B cell (primary cell): ENCODE results near the gene SMURF1. TPM values are rescaled to one million over a fixed set of nuclear protein-coding genes. Genes with fewer than 3 reads are reported as not detected.

Experiments
- ATAC-seq: fragments of 200-7000 bp; cut with Tn5 transposase; one replicate; pipeline ENCODE4 v1.10.0; 2021; ENCODE audit warnings: low read depth, mild to moderate bottlenecking, moderate number of reproducible peaks, moderate library complexity
- CTCF ChIA-PET: fragments of 350-600 bp; sonication (Branson Sonifier 250); formaldehyde crosslinking; loops from one replicate; lab custom pipeline; 2021; ENCODE audit warnings: antibody characterized with exemption, inconsistent platforms; lab: Charles Lee
- POLR2A ChIA-PET: fragments of 350-600 bp; sonication (Branson Sonifier 250); formaldehyde crosslinking; loops from one replicate; lab custom pipeline; 2021; ENCODE audit warnings: antibody characterized with exemption; lab: Charles Lee
- DNase-seq: peaks from one replicate; pipeline ENCODE4 v3.0.0; 2013
- H2AFZ ChIP-seq: 2 replicates; pipeline ENCODE4 v1.6.1; 2012; ENCODE audit warnings: mild to moderate bottlenecking, low read depth, low read length; ENCODE audit not compliant: insufficient read depth, poor library complexity, severe bottlenecking
- H3K27ac ChIP-seq, 2 donors: 1 replicate in 1 of 2; 2 replicates in 1 of 2; pipeline ENCODE4 v1.5.1; 2012 to 2013; ENCODE audit warnings: low read length in 2 of 2, mild to moderate bottlenecking in 2 of 2, moderate library complexity in 1 of 2
- H3K27me3 ChIP-seq, 4 experiments: fragments of 200-600 bp in 1 of 4; sonication (generic) in 1 of 4; replicated peaks in 1 of 4; 1 replicate in 2 of 4; 2 replicates in 2 of 4; pipeline versions ENCODE4 v1.6.1 to v1.7.0; 2013 to 2016; ENCODE audit warnings: low read length in 3 of 4, mild to moderate bottlenecking in 2 of 4, mixed read lengths in 1 of 4, moderate library complexity in 1 of 4; ENCODE audit not compliant: insufficient read depth in 4 of 4, control insufficient read depth in 3 of 4; ENCODE audit errors: control extremely low read depth in 1 of 4
- H3K36me3 ChIP-seq, 2 experiments: replicated peaks in 1 of 2; 1 replicate in 1 of 2; 2 replicates in 1 of 2; pipeline versions ENCODE4 v1.6.1 to v1.7.1; 2013; ENCODE audit warnings: low read length in 1 of 2; ENCODE audit not compliant: insufficient read depth in 2 of 2, control insufficient read depth in 1 of 2; ENCODE audit errors: control extremely low read depth in 1 of 2, extremely low read depth in 1 of 2
- H3K4me1 ChIP-seq, 2 donors: fragments of 200-600 bp in 1 of 2; sonication (generic) in 1 of 2; 1 replicate in 1 of 2; 2 replicates in 1 of 2; pipeline versions ENCODE4 v1.5.1 to v1.6.1; 2013 to 2017; ENCODE audit warnings: low read length in 2 of 2; ENCODE audit not compliant: control insufficient read depth in 2 of 2, insufficient read depth in 2 of 2
- H3K4me2 ChIP-seq: replicated peaks from 2 replicates; pipeline ENCODE3; 2012; ENCODE audit warnings: mild to moderate bottlenecking, low read depth, low read length; ENCODE audit not compliant: poor library complexity, severe bottlenecking
- H3K4me3 ChIP-seq, 5 experiments: fragments of 200-600 bp in 1 of 5; sonication (generic) in 1 of 5; 1 replicate in 3 of 5; 2 replicates in 2 of 5; pipeline versions ENCODE4 v1.5.1 to v1.7.0; 2011 to 2016; ENCODE audit warnings: low read length in 4 of 5, mild to moderate bottlenecking in 4 of 5, low read depth in 2 of 5, control low read depth in 1 of 5, moderate library complexity in 1 of 5; ENCODE audit not compliant: insufficient read depth in 1 of 5; ENCODE audit errors: control extremely low read depth in 1 of 5, extremely low read depth in 1 of 5
- H3K79me2 ChIP-seq: fragments of 200-600 bp; sonication (generic); one replicate; pipeline ENCODE4 v1.6.0; 2016; ENCODE audit warnings: low read length; ENCODE audit not compliant: control insufficient read depth, insufficient read depth
- H3K9ac ChIP-seq: fragments of 200-600 bp; sonication (generic); 2 replicates; pipeline ENCODE4 v1.6.1; 2017; ENCODE audit warnings: mild to moderate bottlenecking, low read length, moderate library complexity
- H3K9me3 ChIP-seq, 3 donors: one replicate each; pipeline versions ENCODE4 v1.6.1 to v1.7.1; 2013; ENCODE audit warnings: low read length in 2 of 3; ENCODE audit not compliant: control insufficient read depth in 2 of 3, insufficient read depth in 1 of 3; ENCODE audit errors: control extremely low read depth in 1 of 3
- H4K20me1 ChIP-seq: 2 replicates; pipeline ENCODE4 v1.6.0; 2012; ENCODE audit warnings: mild to moderate bottlenecking, low read length; ENCODE audit not compliant: insufficient read depth, control insufficient read depth, poor library complexity, severe bottlenecking
- H3K27ac Mint-ChIP-seq: one replicate; pipeline ENCODE4 v1.8.0; 2021; ENCODE audit warnings: mixed read lengths
- H3K27me3 Mint-ChIP-seq: one replicate; pipeline ENCODE4 v1.8.0; 2021; ENCODE audit warnings: mixed read lengths
- H3K4me1 Mint-ChIP-seq: one replicate; pipeline ENCODE4 v1.8.0; 2021; ENCODE audit warnings: mixed read lengths
- H3K4me3 Mint-ChIP-seq: one replicate; pipeline ENCODE4 v1.8.0; 2021; ENCODE audit warnings: mixed read lengths
- H3K9me3 Mint-ChIP-seq: one replicate; pipeline ENCODE4 v1.8.0; 2022; ENCODE audit warnings: mixed read lengths; ENCODE audit not compliant: insufficient read depth
- CTCF ChIP-seq: fragments of 200-600 bp; IDR thresholded peaks from one replicate; pipeline ENCODE4 v1.8.0; 2022; ENCODE audit warnings: antibody characterized with exemption, mild to moderate bottlenecking
- EZH2 ChIP-seq: IDR thresholded peaks from 2 replicates; pipeline ENCODE4 v1.6.1; 2012; ENCODE audit warnings: borderline replicate concordance, low read depth, mild to moderate bottlenecking, moderate library complexity, low read length; ENCODE audit not compliant: insufficient read depth, poor library complexity, severe bottlenecking
- WGBS: methylation state at CpG from one replicate; pipeline ENCODE4 v1.1.5; 2013; ENCODE audit warnings: missing lambda C conversion rate; ENCODE audit not compliant: insufficient coverage; 5-methylcytosine and 5-hydroxymethylcytosine counted together
- intact Hi-C: fragments of 100-400 bp; cut with micrococcal nuclease; formaldehyde crosslinking; loops from one replicate; pipeline ENCODE4 v1.10.0; 2022
- polyA plus RNA-seq: library from polyadenylated mRNA; depleted of rRNA; stranded (reverse); fragments of >200 nt; gene quantifications from 2 replicates; pipeline ENCODE4 v1.2.3, GENCODE V29; 2012
- total RNA-seq, 2 donors: library from RNA; stranded (reverse); fragments of 120-200 nt in 1 of 2; gene quantifications; 1 replicate in 1 of 2; 2 replicates in 1 of 2; pipeline versions ENCODE4 v1.2.3 to v1.2.4, GENCODE V29; 2013 to 2022

SMURF1 gene
- total and polyA plus RNA-seq, 2 donors (not counting 1 experiment from before 2014, with no cell fraction given): 7.5 to 28.6 TPM

GRCh38 chr7:99050971-99051370 lies 92.9 kb downstream of the SMURF1 start:
- Histone ChIP-seq H2AFZ (no peak overlapping the region), H3K4me2 (no peak overlapping the region), H3K9me3 (no peaks in the 10 kb centered on the region), H3K27me3 (no peaks in the 10 kb centered on the region), H3K27ac (no peak overlapping the region), H4K20me1 (no peaks in the 10 kb centered on the region), H3K79me2 (no peaks in the 10 kb centered on the region), H3K9ac (no peak overlapping the region), H3K4me3 (no peak overlapping the region), H3K4me1 (no peaks in the 10 kb centered on the region), H3K36me3 (peaks cover 7 to 68% of the 10 kb centered on the region in 2 experiments)
- no peaks in the 10 kb centered on the region for H3K4me1 Mint-ChIP-seq
- intact Hi-C loops: no loop called here
- no peak for DNase-seq
- ChIA-PET POLR2A (no interaction called here), CTCF (no interaction called here)
- H3K4me3 Mint-ChIP-seq: no peak overlapping the region
- H3K9me3 Mint-ChIP-seq: no peaks in the 10 kb centered on the region
- H3K27ac Mint-ChIP-seq: no peak overlapping the region
- 100% methylated on average over 1 of the region's 2 CpGs for WGBS
- H3K27me3 Mint-ChIP-seq: no peaks in the 10 kb centered on the region
- TF ChIP-seq EZH2 (no peak), CTCF (no peak)
- no peak for ATAC-seq

DNA sequence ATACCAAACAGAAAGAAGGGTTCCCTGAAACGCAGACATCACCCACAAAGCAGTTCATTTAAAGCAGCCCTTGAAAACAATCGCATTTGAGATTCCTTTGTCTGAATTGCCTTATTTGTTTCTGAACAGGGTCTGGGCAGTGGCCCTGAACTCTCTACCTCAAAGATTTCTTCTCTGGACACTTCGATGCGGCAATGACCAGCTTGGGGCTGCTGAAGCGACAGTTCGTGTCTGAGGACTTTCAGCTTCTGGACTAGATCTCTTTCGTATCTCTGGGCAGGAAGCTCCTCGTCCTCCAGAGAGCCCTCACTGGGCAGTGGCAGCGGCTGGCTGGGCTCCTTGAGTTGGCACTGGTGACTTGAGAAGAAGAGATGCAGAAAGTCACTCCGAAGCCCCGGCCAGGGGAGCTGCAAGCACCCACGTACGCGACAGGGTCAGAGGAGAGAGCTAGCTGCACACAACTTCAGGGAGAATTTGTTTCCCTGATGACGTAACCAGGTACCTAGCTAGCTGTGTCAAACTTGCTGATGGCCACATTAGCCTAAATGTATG lies 96.3 kb downstream of the SMURF1 start:
- H3K9me3 ChIP-seq: no peaks in the 10 kb centered on the region
- no peak overlapping the region for H3K4me3 ChIP-seq
- Mint-ChIP-seq H3K27ac (no peak overlapping the region), H3K9me3 (no peaks in the 10 kb centered on the region), H3K27me3 (no peaks in the 10 kb centered on the region), H3K4me3 (no peak overlapping the region), H3K4me1 (no peaks in the 10 kb centered on the region)
- no peaks in the 10 kb centered on the region for H3K79me2 ChIP-seq
- ATAC-seq (no peak), DNase-seq (no peak)
- TF ChIP-seq CTCF: no peak
- TF ChIP-seq EZH2: no peak
- WGBS: over 99% methylated on average over 15 of the region's 15 CpGs
- no peak overlapping the region for H3K27ac ChIP-seq
- ChIA-PET CTCF (no interaction called here), POLR2A (no interaction called here)
- H3K36me3 ChIP-seq: peaks cover 16 to 62% of the 10 kb centered on the region in 2 experiments
- no peak overlapping the region for H3K9ac ChIP-seq
- H4K20me1 ChIP-seq: no peaks in the 10 kb centered on the region
- no peak overlapping the region for H3K4me2 ChIP-seq
- no peak overlapping the region for H2AFZ ChIP-seq
- no peaks in the 10 kb centered on the region for H3K27me3 ChIP-seq
- H3K4me1 ChIP-seq: no peaks in the 10 kb centered on the region
- intact Hi-C loops: no loop called here
